Measurements from ENCODE around the gene WFDC5.
"Not testable (repeated sequence)": the region's sequence is repeated elsewhere in the genome, so short reads cannot be mapped to it uniquely, and the experiment has no call there.

The WFDC5 gene

GRCh38 chr20:45140836-45141235, 25.9 kb upstream of the WFDC5 start:
- H3K27me3 ChIP-seq (ENCODE audit: control insufficient read depth in 1 of 2, insufficient read depth in 2 of 2, low read length in 2 of 2), result peaks cover 0 to 6% of the 10 kb centered on the region in 2 donors
- no peak overlapping the region for H3K27ac ChIP-seq (ENCODE audit: low read length)
- H3K36me3 ChIP-seq (ENCODE audit: control insufficient read depth in 2 of 2, insufficient read depth in 2 of 2, low read length in 2 of 2), result no peaks in the 10 kb centered on the region
- no peaks in the 10 kb centered on the region for H3K9me3 ChIP-seq (ENCODE audit: control insufficient read depth in 2 of 2, low read length in 2 of 2)
- H3K4me3 ChIP-seq (ENCODE audit: low read length in 2 of 2), result no peak overlapping the region
- no peaks in the 10 kb centered on the region for H3K4me1 ChIP-seq (ENCODE audit: control insufficient read depth, insufficient read depth, low read length)
- no peak overlapping the region for H3K9ac ChIP-seq (ENCODE audit: low read length in 2 of 2)

DNA sequence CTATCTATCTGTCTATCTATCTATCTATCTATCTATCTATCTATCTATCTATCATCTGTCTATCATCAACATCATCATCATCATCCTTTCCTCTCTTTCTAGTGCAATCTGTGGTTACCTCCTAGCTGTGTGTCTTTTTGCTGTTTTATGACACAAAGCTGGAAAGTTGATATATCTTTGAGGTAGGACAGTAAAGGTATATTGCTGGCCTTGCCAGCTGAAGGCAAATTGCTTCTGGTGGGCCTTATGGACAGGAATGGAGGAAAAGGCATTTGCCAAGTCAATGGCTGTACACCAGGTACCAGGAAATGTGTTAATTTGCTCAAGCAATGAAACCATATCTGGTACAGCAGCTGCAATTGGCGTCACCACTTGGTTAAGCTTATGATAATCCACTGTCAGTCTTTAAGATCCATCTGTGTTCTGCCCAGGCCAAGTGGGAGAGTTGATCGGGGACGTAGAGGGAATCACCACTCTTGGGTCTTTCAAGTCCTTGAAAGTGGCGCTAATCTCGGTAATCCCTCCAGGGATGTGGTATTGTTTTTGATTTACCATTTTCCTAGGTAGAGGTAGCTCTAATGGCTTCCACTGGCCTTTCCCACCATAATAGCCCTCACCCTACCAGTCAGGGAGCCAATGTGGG, 24.9 kb upstream of the WFDC5 start:
- not testable (repeated sequence) for H3K4me3 ChIP-seq (ENCODE audit: low read length in 2 of 2); H3K27me3 ChIP-seq (ENCODE audit: control insufficient read depth in 1 of 2, insufficient read depth in 2 of 2, low read length in 2 of 2); H3K9ac ChIP-seq (ENCODE audit: low read length in 2 of 2); H3K27ac ChIP-seq (ENCODE audit: low read length); H3K4me1 ChIP-seq (ENCODE audit: control insufficient read depth, insufficient read depth, low read length); H3K9me3 ChIP-seq (ENCODE audit: control insufficient read depth in 2 of 2, low read length in 2 of 2); H3K36me3 ChIP-seq (ENCODE audit: control insufficient read depth in 2 of 2, insufficient read depth in 2 of 2, low read length in 2 of 2)

DNA sequence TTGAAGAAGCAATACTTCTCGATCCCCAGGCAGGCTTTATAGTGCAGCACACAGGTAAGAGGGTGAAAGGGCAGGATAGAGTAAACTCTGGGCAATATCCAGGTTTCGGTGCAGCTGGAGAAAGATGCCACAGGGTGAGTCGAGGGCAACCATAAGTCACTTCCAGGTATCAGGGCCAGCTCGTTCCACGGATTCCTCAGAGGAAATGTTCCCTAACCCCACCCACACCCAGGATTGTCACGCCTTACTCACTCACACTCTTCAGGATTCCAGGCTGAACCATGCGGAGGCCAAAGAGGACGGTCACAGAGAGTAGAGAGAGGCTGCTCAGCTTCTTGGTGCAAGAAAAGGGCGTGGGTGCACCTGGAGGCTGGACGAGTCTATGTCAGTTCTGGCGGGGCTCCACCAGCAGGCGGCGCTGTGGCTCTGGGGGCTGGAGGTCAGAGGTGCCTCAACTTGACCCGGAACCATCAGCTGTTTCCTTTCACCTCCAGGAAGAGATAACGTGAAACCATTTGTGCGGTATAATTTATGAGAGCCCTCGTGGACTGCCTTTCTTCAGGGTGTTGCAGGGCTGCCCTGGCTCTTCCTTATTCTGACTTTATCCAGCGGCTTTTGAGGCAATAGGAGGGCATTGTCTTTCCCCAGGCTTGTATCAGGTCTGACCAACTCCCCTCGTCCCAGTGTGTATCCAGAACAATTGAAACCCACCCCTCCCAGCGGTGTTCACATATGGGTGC, 23.8 kb upstream of the WFDC5 start:
- Histone ChIP-seq H3K9ac (ENCODE audit: low read length in 2 of 2) (no peak overlapping the region), H3K27ac (ENCODE audit: low read length) (no peak overlapping the region), H3K4me3 (ENCODE audit: low read length in 2 of 2) (no peak overlapping the region), H3K36me3 (ENCODE audit: control insufficient read depth in 2 of 2, insufficient read depth in 2 of 2, low read length in 2 of 2) (no peaks in the 10 kb centered on the region), H3K27me3 (ENCODE audit: control insufficient read depth in 1 of 2, insufficient read depth in 2 of 2, low read length in 2 of 2) (peaks cover 0 to 8% of the 10 kb centered on the region in 2 donors), H3K4me1 (ENCODE audit: control insufficient read depth, insufficient read depth, low read length) (no peaks in the 10 kb centered on the region), H3K9me3 (ENCODE audit: control insufficient read depth in 2 of 2, low read length in 2 of 2) (no peaks in the 10 kb centered on the region)

DNA sequence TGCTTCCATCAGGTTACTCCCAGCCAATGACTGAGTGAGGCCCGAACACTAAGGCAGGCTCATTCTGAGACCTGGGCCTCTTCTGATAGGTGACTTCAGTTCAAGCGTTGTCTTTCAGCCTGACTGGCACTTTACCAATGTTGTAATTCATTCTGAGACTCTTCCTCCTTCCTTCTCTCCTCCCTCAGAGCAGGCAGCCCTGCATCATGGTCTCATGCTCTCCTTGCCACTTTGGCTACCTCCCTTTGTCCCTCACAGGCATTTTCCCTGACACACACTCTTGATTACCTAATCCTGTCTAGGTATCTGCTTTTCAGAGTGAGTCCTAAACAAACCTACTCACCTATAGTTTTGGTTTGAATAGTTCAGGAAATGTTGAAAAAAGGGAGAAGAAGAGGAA, 21.9 kb upstream of the WFDC5 start:
- Histone ChIP-seq H3K36me3 (ENCODE audit: control insufficient read depth in 2 of 2, insufficient read depth in 2 of 2, low read length in 2 of 2) (no peaks in the 10 kb centered on the region), H3K9ac (ENCODE audit: low read length in 2 of 2) (no peak overlapping the region), H3K4me3 (ENCODE audit: low read length in 2 of 2) (no peak overlapping the region), H3K27ac (ENCODE audit: low read length) (no peak overlapping the region), H3K9me3 (ENCODE audit: control insufficient read depth in 2 of 2, low read length in 2 of 2) (no peaks in the 10 kb centered on the region), H3K4me1 (ENCODE audit: control insufficient read depth, insufficient read depth, low read length) (no peaks in the 10 kb centered on the region), H3K27me3 (ENCODE audit: control insufficient read depth in 1 of 2, insufficient read depth in 2 of 2, low read length in 2 of 2) (peaks cover 0 to 8% of the 10 kb centered on the region in 2 donors)

DNA sequence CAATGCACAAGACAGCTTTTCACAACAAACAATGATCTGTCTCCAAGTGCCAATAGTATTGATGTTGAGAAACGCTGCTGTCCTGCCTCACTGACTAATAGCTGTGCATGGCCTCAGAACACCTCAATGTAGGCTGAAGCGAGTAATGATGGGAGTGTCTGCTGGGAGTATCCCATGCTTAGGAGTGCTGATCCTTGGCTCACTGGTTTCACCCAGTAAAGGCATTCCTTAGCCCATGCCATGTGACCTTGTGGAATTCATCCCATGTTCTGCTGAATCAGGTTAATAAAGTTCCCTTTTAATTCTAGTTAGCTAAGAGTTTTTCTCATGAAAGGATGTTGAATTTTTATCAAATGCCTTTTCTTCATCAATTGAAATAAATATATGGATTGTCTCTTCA, 13.1 kb upstream of the WFDC5 start:
- no peaks in the 10 kb centered on the region for H3K36me3 ChIP-seq (ENCODE audit: control insufficient read depth in 2 of 2, insufficient read depth in 2 of 2, low read length in 2 of 2)
- H3K27me3 ChIP-seq (ENCODE audit: control insufficient read depth in 1 of 2, insufficient read depth in 2 of 2, low read length in 2 of 2), result peaks cover 0 to 2% of the 10 kb centered on the region in 2 donors
- H3K9me3 ChIP-seq (ENCODE audit: control insufficient read depth in 2 of 2, low read length in 2 of 2), result peaks cover 0 to 5% of the 10 kb centered on the region in 2 donors
- no peak overlapping the region for H3K4me3 ChIP-seq (ENCODE audit: low read length in 2 of 2)
- no peak overlapping the region for H3K9ac ChIP-seq (ENCODE audit: low read length in 2 of 2)
- H3K4me1 ChIP-seq (ENCODE audit: control insufficient read depth, insufficient read depth, low read length), result no peaks in the 10 kb centered on the region
- H3K27ac ChIP-seq (ENCODE audit: low read length), result no peak overlapping the region

DNA sequence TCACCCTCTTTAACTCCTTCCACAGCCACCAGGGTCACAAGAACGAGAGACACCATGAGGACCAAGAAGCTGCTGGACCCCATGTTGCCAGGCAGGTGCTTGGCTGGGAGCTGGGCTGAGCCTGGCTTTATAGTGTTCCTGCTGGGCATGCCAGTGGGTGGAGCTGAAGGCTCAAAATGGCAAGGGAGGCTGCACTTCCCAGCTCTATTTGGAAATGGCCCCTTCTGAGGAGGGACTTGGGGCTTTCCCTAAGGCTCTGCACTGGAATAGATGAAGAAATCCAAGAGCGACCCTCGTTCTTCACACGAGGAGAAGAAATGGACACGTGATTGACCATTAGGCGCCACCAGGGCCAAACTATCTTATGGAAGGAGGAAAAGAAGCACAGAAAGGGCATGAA, 9.4 kb upstream of the WFDC5 start, which contains the start of gene WFDC12:
WFDC12 (minus strand) TSS at position 101 of the 400 bp plus-strand sequence; CDS start at position 83, 18 bp downstream.
- H3K9me3 ChIP-seq (ENCODE audit: control insufficient read depth in 2 of 2, low read length in 2 of 2), result peaks cover 0 to 8% of the 10 kb centered on the region in 2 donors
- no peaks in the 10 kb centered on the region for H3K4me1 ChIP-seq (ENCODE audit: control insufficient read depth, insufficient read depth, low read length)
- H3K9ac ChIP-seq (ENCODE audit: low read length in 2 of 2), result no peak within 1 kb of the TSS
- H3K4me3 ChIP-seq (ENCODE audit: low read length in 2 of 2), result no peak within 1 kb of the TSS
- no peak within 1 kb of the TSS for H3K27ac ChIP-seq (ENCODE audit: low read length)
- peaks cover 2% of the 10 kb centered on the region in 2 donors for H3K27me3 ChIP-seq (ENCODE audit: control insufficient read depth in 1 of 2, insufficient read depth in 2 of 2, low read length in 2 of 2)
- no peaks in the 10 kb centered on the region for H3K36me3 ChIP-seq (ENCODE audit: control insufficient read depth in 2 of 2, insufficient read depth in 2 of 2, low read length in 2 of 2)

GRCh38 chr20:45121388-45121787, 6.4 kb upstream of the WFDC5 start:
- H3K9me3 ChIP-seq (ENCODE audit: control insufficient read depth in 2 of 2, low read length in 2 of 2), result peaks cover 0 to 8% of the 10 kb centered on the region in 2 donors
- H3K4me3 ChIP-seq (ENCODE audit: low read length in 2 of 2), result no peak overlapping the region
- H3K4me1 ChIP-seq (ENCODE audit: control insufficient read depth, insufficient read depth, low read length), result no peaks in the 10 kb centered on the region
- no peaks in the 10 kb centered on the region for H3K36me3 ChIP-seq (ENCODE audit: control insufficient read depth in 2 of 2, insufficient read depth in 2 of 2, low read length in 2 of 2)
- peaks cover 2 to 5% of the 10 kb centered on the region in 2 donors for H3K27me3 ChIP-seq (ENCODE audit: control insufficient read depth in 1 of 2, insufficient read depth in 2 of 2, low read length in 2 of 2)
- no peak overlapping the region for H3K9ac ChIP-seq (ENCODE audit: low read length in 2 of 2)
- H3K27ac ChIP-seq (ENCODE audit: low read length), result no peak overlapping the region

- Histone ChIP-seq H3K4me3 (ENCODE audit: low read length in 2 of 2) (no peak overlapping the region), H3K9ac (ENCODE audit: low read length in 2 of 2) (no peak overlapping the region), H3K27me3 (ENCODE audit: control insufficient read depth in 1 of 2, insufficient read depth in 2 of 2, low read length in 2 of 2) (peaks cover 5% of the 10 kb centered on the region in 2 donors), H3K36me3 (ENCODE audit: control insufficient read depth in 2 of 2, insufficient read depth in 2 of 2, low read length in 2 of 2) (no peaks in the 10 kb centered on the region), H3K27ac (ENCODE audit: low read length) (no peak overlapping the region), H3K4me1 (ENCODE audit: control insufficient read depth, insufficient read depth, low read length) (no peaks in the 10 kb centered on the region), H3K9me3 (ENCODE audit: control insufficient read depth in 2 of 2, low read length in 2 of 2) (peaks cover 0 to 8% of the 10 kb centered on the region in 2 donors)
Measured at GRCh38 chr20:45119556-45120266, 4.7 kb upstream of the WFDC5 start.

DNA sequence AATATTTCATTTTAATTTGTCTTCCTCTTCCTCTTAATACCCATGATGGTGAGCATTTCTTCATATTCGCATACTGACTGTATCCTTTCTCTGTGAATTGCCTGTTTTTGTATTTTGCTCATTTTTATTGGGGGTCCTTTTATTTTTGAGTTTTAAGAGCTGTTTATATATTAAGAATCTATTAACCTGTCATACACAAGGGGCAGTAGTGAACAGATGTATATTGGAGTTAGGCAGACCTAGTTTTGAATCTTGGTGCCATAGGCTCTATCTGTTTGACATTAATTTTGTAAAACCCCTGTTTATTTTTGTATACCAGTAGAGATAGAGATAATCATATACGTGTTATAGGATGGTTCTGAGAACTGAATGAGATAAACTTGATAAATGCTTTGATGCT, 3.1 kb upstream of the WFDC5 start:
- Histone ChIP-seq H3K4me1 (ENCODE audit: control insufficient read depth, insufficient read depth, low read length) (no peaks in the 10 kb centered on the region), H3K27me3 (ENCODE audit: control insufficient read depth in 1 of 2, insufficient read depth in 2 of 2, low read length in 2 of 2) (peaks cover 5 to 18% of the 10 kb centered on the region in 2 donors), H3K27ac (ENCODE audit: low read length) (no peak overlapping the region), H3K9ac (ENCODE audit: low read length in 2 of 2) (no peak overlapping the region), H3K4me3 (ENCODE audit: low read length in 2 of 2) (no peak overlapping the region), H3K9me3 (ENCODE audit: control insufficient read depth in 2 of 2, low read length in 2 of 2) (peaks cover 0 to 4% of the 10 kb centered on the region in 2 donors), H3K36me3 (ENCODE audit: control insufficient read depth in 2 of 2, insufficient read depth in 2 of 2, low read length in 2 of 2) (no peaks in the 10 kb centered on the region)

DNA sequence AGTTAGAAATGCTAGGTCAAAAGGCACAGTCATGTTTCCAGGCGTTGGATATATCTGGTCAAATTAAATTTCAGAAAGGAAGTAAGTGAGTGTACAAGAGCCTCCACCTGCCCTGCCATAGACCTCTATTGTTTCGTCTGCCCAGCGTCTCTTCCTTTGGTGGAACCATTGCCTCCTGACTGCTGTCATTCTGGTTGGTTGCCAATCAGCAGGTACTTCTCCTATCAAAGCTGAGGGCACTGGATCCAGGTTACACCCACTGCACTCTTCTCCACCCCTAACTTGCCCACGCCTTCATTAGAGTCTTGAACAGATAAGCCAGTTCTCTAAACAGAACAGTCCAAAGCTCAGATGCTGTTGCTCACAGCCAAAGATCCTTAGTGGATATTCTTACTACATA, 2.6 kb upstream of the WFDC5 start:
- Histone ChIP-seq H3K36me3 (ENCODE audit: control insufficient read depth in 2 of 2, insufficient read depth in 2 of 2, low read length in 2 of 2) (no peaks in the 10 kb centered on the region), H3K9ac (ENCODE audit: low read length in 2 of 2) (no peak overlapping the region), H3K27me3 (ENCODE audit: control insufficient read depth in 1 of 2, insufficient read depth in 2 of 2, low read length in 2 of 2) (peaks cover 3 to 18% of the 10 kb centered on the region in 2 donors), H3K4me1 (ENCODE audit: control insufficient read depth, insufficient read depth, low read length) (no peaks in the 10 kb centered on the region), H3K27ac (ENCODE audit: low read length) (no peak overlapping the region), H3K9me3 (ENCODE audit: control insufficient read depth in 2 of 2, low read length in 2 of 2) (peaks cover 0 to 4% of the 10 kb centered on the region in 2 donors), H3K4me3 (ENCODE audit: low read length in 2 of 2) (no peak overlapping the region)
